ENCODE measurements around the gene SPIB. TPM values are rescaled to one million over a fixed set of nuclear protein-coding genes. Genes with fewer than 3 reads are reported as not detected.

The SPIB gene
- total RNA-seq, 1 donor from 2014 or later, result 0.72 TPM

DNA sequence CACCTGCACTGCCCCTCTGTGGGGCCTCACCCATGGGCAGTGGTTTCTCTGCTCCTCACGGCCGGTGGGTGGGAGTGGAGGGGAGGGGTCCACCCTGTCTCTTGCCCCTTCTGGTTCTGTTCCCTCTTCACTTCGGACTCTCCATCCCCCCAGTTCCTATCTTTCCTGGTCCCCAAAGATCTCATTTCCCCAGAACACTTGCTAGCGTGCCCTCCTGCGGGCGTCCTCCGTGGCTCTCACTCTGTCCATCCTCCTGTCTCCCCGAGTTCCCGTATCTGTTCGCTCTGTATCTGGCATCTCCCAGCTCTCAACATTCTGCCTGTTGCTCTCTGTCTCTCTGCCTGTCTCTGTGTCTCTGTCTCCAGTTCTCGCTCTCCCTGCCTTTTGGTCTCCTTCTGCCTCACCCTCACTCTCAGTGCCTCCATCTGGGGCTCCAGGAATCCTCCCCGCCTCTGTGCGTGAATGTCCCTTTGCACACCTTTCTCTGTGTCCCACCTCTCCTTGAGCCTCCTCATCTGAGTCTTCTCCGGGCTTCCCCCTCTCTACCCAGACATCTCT is 363 bp downstream of the SPIB start:
- no peak for DNase-seq (ENCODE audit: low spot score)

DNA sequence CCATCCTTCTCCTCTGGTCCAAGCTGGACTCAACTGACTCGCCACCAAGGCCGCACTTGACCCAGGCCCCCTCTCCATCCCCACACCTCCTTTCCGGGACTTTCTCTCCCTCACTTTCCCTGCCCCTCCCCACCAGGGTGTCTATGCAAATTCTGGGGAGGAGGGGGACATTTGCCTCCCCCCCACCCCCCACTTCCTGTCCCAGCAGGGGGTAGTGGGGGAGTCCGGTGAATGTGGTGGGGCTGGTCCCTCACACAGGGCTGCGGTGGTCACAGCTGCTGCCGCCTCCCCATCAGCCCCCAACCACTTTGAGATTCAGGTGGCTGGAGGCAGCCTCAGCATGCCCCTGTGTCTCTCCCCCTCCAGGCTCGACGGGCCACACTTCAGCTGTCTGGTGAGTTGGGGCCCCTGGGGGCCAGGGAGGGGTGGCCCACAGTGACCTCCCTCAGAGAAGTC is 870 bp downstream of the SPIB start:
- DNase-seq (ENCODE audit: low spot score), result no peak

GRCh38 chr19:50420127-50420526 is 1.4 kb downstream of the SPIB start:
- DNase-seq (ENCODE audit: low spot score), result no peak

GRCh38 chr19:50420808-50421207 is 2.1 kb downstream of the SPIB start:
- no peak for DNase-seq (ENCODE audit: low spot score)

- DNase-seq (ENCODE audit: low spot score), result no peak
Observed at GRCh38 chr19:50422397-50423278, 3.9 kb downstream of the SPIB start.

DNA sequence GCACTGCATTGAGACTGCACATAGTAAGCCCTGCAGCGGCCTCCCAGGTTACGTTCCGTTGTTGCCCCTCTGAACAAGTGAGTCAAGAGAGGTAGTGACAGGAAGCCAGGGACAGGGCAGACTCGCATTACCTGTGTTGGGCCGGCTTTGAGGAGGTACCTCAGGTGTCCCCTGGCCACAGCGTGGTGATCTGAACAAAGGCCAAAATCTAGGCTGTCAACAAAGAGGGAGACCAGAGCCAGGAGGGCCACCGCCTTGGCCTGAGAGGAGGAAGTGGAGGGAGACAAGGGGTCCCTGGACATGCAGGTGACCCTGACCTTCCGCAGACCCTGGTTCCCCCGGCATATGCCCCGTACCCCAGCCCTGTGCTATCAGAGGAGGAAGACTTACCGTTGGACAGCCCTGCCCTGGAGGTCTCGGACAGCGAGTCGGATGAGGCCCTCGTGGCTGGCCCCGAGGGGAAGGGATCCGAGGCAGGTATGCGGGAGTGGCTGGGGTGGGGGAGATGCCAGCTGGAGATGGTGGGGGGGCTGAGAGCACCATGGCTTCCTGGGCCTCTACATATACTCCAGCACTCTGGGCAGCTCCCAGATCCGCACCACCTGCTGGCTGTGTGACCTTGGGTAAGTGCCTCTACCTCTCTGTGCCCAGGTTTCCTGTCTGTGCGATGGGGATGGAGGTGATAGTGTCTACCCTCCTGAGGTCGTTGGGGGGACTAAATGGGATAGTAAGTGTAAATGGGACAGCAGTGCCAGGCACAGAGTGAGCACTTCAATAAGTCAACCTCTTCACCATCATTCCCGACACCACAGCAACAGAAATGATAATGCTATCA is 4.8 kb downstream of the SPIB start:
- DNase-seq (ENCODE audit: low spot score), result no peak

- no peak for DNase-seq (ENCODE audit: low spot score)
Observed at GRCh38 chr19:50425581-50425980, 6.8 kb downstream of the SPIB start.

GRCh38 chr19:50427318-50427925 is 8.7 kb downstream of the SPIB start:
- DNase-seq (ENCODE audit: low spot score), result no peak

GRCh38 chr19:50427997-50428425 is 9.3 kb downstream of the SPIB start:
- peak; percentile 90 for DNase-seq (ENCODE audit: low spot score)

DNA sequence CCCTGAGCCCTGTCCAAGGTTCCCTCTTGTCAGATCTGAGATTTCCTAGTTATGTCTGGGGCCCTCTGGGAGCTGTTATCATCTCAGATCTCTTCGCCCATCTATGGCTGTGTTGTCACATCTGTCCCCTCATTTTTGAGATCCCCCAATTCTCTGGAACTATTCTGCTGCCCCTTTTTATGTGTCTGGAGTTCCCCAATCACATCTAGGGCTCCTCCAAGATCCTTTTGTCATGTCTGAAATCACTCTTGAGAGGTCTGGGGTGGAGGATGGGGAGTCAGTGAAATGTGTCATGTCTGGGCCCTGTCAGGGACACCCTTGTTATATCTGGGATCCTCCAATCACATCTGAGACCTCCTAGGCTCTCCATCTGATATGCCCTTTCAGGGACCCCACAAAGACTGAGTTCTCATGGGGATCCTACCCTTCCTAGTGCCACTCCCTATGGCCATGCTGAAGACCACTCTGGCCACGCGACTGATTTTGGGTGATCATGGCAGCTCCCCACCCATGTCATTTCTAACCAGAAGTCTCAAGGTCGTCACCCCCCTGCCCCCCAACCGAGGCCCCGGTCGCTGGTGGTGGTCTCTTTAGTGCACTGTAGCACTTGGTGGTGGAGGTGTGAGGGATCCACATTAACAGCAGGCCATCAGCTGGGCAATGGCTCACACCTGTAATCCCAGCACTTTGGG is 10.2 kb downstream of the SPIB start:
- no peak for DNase-seq (ENCODE audit: low spot score)

DNA sequence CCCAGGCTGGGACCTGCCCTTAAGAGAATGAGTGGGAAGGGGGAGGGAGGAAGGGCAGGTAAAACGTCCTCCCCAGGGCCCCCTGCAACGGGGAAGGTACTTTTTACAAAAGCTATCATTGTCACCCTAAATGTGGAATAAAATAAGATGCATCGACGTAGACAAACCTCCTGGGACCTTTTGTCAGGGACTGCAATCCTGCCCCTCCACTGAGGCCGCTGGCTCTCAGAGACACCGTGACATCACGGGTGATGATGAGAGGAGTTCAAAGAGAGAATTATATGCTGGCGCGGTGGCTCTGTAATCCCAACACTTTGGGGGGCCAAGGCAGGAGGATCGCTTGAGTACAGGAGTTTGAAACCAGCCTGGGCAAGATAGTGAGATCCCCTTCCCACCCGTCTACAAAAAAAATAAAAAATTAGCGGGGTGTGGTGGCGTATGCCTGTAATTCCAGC is 12.2 kb downstream of the SPIB start:
- DNase-seq (ENCODE audit: low spot score), result no peak

GRCh38 chr19:50431343-50432220 is 12.8 kb downstream of the SPIB start:
- peak; percentile 86 for DNase-seq (ENCODE audit: low spot score)

DNA sequence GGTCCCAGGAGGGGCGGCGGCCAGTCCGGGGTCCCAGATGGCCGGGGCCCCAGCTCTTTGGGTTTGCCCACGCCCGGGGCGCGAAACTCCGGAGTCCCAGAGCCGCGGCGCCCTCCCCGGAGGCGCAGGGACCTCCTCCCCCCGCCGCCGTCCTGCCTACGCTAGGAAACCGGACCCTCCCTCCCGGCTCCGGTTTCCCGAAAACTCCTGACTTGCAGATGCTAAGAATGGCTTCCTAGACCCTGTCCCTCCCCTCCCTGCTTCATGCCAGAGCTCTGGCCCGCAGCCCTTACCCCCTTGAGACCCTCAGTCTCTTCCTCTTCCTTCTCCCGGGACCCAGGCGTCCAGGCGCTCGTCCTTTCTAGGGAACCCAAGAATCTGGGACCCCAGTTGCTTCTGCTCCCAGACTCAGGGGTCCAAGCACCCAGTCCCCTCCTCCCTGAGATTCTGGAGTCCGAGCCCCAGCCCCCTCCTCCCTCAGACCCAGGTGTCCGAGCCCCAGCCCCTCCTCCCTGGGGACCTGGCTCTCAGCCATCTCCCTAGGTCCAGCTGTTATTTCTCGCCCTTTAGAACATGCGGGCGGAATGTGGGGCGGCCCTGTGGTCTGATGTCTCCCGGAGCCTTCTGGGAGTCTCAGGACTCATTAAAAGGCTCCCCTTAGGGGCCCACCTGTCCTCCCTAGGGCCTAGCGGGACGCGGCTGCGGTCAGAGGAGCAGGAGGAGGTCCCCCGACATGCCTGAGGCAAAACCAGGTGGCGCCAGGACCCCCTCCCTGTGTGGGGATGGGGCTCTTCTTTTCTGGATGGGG is 13.7 kb downstream of the SPIB start, which contains the start of gene MYBPC2:
MYBPC2 (plus strand) TSS at position 672 of the 808 bp plus-strand sequence; CDS start at position 734, 62 bp downstream.
- DNase-seq (ENCODE audit: low spot score), result peak; percentile 17

- DNase-seq (ENCODE audit: low spot score), result no peak
Observed at GRCh38 chr19:50433201-50434180, 14.8 kb downstream of the SPIB start.

- DNase-seq (ENCODE audit: low spot score), result no peak
Observed at GRCh38 chr19:50434525-50434924, 15.8 kb downstream of the SPIB start.

DNA sequence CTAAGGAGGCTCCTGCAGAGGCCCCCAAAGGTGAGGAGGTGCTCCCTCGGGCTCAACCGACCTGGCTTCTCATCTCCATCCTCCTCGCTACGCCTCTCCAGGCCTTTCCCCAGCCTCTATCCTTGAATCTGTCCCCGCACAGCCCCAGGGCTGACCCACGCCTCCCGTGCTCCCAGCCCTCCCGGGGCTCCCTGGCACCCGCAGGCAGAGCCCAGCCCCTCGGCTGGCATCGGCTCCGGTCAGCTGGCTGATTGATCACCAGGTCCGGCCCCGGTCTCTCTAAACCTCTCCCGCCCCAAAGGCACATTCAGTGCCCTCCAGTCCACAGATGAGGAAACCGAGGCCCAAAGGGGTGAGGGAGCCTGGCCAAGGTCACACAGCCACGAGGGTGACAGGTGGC is 16.5 kb downstream of the SPIB start:
- no peak for DNase-seq (ENCODE audit: low spot score)

DNA sequence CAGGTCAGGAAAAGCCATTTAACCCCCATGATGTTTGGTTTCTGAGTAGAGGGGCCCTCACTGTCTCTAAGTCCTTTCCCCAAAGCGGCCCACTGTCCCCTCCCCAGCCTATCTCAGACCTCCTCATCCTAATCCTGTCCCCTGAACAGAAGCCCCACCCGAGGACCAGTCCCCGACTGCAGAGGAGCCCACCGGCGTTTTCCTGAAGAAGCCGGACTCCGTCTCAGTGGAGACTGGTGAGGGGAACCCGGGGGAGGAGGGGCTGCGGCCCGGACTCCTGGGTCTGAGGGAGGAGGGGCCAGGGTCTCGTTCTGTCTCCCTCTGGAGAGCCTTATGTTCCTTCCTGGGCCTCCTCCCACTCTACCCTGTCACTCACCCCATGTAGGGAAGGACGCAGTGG is 16.9 kb downstream of the SPIB start:
- DNase-seq (ENCODE audit: low spot score), result no peak
